ENCODE data around the gene C2CD4B.

C2CD4B gene

DNA sequence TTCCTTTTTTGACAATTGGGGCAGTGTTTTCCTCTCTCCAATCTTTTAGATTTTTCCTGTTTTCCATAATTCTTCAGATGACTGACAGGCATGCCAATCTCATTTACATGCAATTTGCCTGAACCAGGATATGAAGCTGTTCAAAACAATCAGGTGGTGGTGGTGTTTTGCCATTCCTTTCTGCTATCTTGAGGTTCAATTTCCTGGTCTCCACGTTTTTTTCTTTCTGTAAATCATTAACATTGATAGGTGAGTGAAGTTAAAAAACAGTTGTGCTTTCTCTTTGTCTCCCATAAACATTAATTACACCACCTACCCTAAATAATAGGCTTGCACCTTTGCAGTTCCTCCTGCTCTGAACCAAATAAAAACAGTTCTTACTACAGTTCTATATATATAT is 49.2 kb downstream of the C2CD4B start:
- no peak for DNase-seq

All from retina (tissue), 1 donor.